ENCODE data around the gene MYO16.

Gene MYO16

GRCh38 chr13:108812661-108813060 is 183.2 kb downstream of the MYO16 start:
- no peak for DNase-seq

GRCh38 chr13:108813587-108814170 is 184.3 kb downstream of the MYO16 start:
- DNase-seq, result no peak

- DNase-seq, result no peak
These were observed 187.0 kb downstream of the MYO16 start for GRCh38 chr13:108816375-108816774.

- no peak for DNase-seq
These were observed 198.2 kb downstream of the MYO16 start for GRCh38 chr13:108827646-108828045.

- DNase-seq, result no peak
These were observed 198.8 kb downstream of the MYO16 start for GRCh38 chr13:108828086-108828815.

GRCh38 chr13:108830916-108831315 is 201.5 kb downstream of the MYO16 start:
- no peak for DNase-seq

GRCh38 chr13:108833531-108833930 is 204.1 kb downstream of the MYO16 start:
- no peak for DNase-seq

GRCh38 chr13:108834193-108834592 is 204.8 kb downstream of the MYO16 start:
- no peak for DNase-seq

- no peak for DNase-seq
These were observed 205.7 kb downstream of the MYO16 start for GRCh38 chr13:108835083-108835482.

- no peak for DNase-seq
These were observed 221.3 kb downstream of the MYO16 start for GRCh38 chr13:108850691-108851090.

- no peak for DNase-seq
These were observed 222.2 kb downstream of the MYO16 start for GRCh38 chr13:108851660-108852059.

GRCh38 chr13:108853031-108853430 is 223.6 kb downstream of the MYO16 start:
- DNase-seq, result no peak

- DNase-seq, result no peak
These were observed 226.5 kb downstream of the MYO16 start for GRCh38 chr13:108855737-108856387.

GRCh38 chr13:108858676-108859075 is 229.3 kb downstream of the MYO16 start:
- no peak for DNase-seq

GRCh38 chr13:108859197-108860012 is 230.0 kb downstream of the MYO16 start:
- no peak for DNase-seq

- DNase-seq, result no peak
These were observed 231.0 kb downstream of the MYO16 start for GRCh38 chr13:108860418-108860817.

GRCh38 chr13:108877300-108877699 is 247.9 kb downstream of the MYO16 start:
- DNase-seq, result no peak

- no peak for DNase-seq
These were observed 249.3 kb downstream of the MYO16 start for GRCh38 chr13:108878732-108879131.

GRCh38 chr13:108889324-108889984 is 260.0 kb downstream of the MYO16 start:
- DNase-seq, result no peak

- DNase-seq, result peak; percentile 59
These were observed 265.9 kb downstream of the MYO16 start for GRCh38 chr13:108895220-108895704.

GRCh38 chr13:108897955-108898354 is 268.5 kb downstream of the MYO16 start:
- no peak for DNase-seq

GRCh38 chr13:108902405-108903155 is 273.2 kb downstream of the MYO16 start:
- no peak for DNase-seq
